Fibroblast of lung (primary cell): ENCODE results near the gene ZMYM1.

Experiments used
- EZH2 ChIP-seq: IDR thresholded peaks from 2 replicates; pipeline ENCODE4 v1.5.1; 2012; ENCODE audit warnings: low read length, control low read depth, mild to moderate bottlenecking; ENCODE audit errors: missing control alignments
- TF ChIP-seq, protein P1 (sequence below), 2 donors: IDR thresholded peaks in 1 of 2; conservative IDR thresholded peaks in 1 of 2; 1 replicate in 1 of 2; 2 replicates in 1 of 2; pipeline ENCODE4 v1.5.1; 2011 to 2012; ENCODE audit warnings: low read length in 2 of 2, control low read depth in 1 of 2, inconsistent platforms in 1 of 2, low read depth in 1 of 2, mild to moderate bottlenecking in 1 of 2

DNA sequence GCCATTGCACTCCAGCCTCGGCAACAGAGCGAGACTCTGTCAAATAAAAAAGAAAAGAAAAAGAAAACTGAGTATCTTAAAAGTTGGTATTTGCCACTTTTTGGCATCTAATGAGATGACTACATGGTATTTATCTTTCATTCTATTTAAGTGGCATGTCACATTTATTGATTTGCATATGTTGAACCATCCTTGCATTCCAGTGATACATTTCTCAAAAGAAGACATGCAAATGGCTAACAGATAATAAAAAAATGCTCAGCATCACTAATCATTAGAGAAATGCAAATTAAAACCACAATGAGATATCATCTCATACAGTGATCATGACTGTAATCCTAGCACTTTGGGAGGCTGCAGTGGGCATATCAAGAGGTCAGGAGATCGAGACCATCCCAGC lies 85.7 kb downstream of the ZMYM1 start:
- TF ChIP-seq, protein P1, sequence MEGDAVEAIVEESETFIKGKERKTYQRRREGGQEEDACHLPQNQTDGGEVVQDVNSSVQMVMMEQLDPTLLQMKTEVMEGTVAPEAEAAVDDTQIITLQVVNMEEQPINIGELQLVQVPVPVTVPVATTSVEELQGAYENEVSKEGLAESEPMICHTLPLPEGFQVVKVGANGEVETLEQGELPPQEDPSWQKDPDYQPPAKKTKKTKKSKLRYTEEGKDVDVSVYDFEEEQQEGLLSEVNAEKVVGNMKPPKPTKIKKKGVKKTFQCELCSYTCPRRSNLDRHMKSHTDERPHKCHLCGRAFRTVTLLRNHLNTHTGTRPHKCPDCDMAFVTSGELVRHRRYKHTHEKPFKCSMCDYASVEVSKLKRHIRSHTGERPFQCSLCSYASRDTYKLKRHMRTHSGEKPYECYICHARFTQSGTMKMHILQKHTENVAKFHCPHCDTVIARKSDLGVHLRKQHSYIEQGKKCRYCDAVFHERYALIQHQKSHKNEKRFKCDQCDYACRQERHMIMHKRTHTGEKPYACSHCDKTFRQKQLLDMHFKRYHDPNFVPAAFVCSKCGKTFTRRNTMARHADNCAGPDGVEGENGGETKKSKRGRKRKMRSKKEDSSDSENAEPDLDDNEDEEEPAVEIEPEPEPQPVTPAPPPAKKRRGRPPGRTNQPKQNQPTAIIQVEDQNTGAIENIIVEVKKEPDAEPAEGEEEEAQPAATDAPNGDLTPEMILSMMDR (conservative IDR thresholded peaks at IDR 0.05 in 1 of 2, IDR thresholded peaks at IDR 0.05 in 1 of 2; ENCODE audit: low read depth in 1 of 2, low read length in 2 of 2): no peak
- no peak for TF ChIP-seq EZH2
